B cell (primary cell): ENCODE measurements around the gene HDHD5. TPM values are rescaled to one million over a fixed set of nuclear protein-coding genes. Genes with fewer than 3 reads are reported as not detected.

Experiments
- ATAC-seq: fragments of 200-7000 bp; cut with Tn5 transposase; one replicate; pipeline ENCODE4 v1.10.0; 2021; ENCODE audit warnings: low read depth, mild to moderate bottlenecking, moderate number of reproducible peaks, moderate library complexity
- CTCF ChIA-PET: fragments of 350-600 bp; sonication (Branson Sonifier 250); formaldehyde crosslinking; loops from one replicate; lab custom pipeline; 2021; ENCODE audit warnings: antibody characterized with exemption, inconsistent platforms; lab: Charles Lee
- POLR2A ChIA-PET: fragments of 350-600 bp; sonication (Branson Sonifier 250); formaldehyde crosslinking; loops from one replicate; lab custom pipeline; 2021; ENCODE audit warnings: antibody characterized with exemption; lab: Charles Lee
- DNase-seq: peaks from one replicate; pipeline ENCODE4 v3.0.0; 2013
- H2AFZ ChIP-seq: 2 replicates; pipeline ENCODE4 v1.6.1; 2012; ENCODE audit warnings: mild to moderate bottlenecking, low read depth, low read length; ENCODE audit not compliant: insufficient read depth, poor library complexity, severe bottlenecking
- H3K27ac ChIP-seq, 2 donors: 1 replicate in 1 of 2; 2 replicates in 1 of 2; pipeline ENCODE4 v1.5.1; 2012 to 2013; ENCODE audit warnings: low read length in 2 of 2, mild to moderate bottlenecking in 2 of 2, moderate library complexity in 1 of 2
- H3K27me3 ChIP-seq, 4 experiments: fragments of 200-600 bp in 1 of 4; sonication (generic) in 1 of 4; replicated peaks in 1 of 4; 1 replicate in 2 of 4; 2 replicates in 2 of 4; pipeline versions ENCODE4 v1.6.1 to v1.7.0; 2013 to 2016; ENCODE audit warnings: low read length in 3 of 4, mild to moderate bottlenecking in 2 of 4, mixed read lengths in 1 of 4, moderate library complexity in 1 of 4; ENCODE audit not compliant: insufficient read depth in 4 of 4, control insufficient read depth in 3 of 4; ENCODE audit errors: control extremely low read depth in 1 of 4
- H3K36me3 ChIP-seq, 2 experiments: replicated peaks in 1 of 2; 1 replicate in 1 of 2; 2 replicates in 1 of 2; pipeline versions ENCODE4 v1.6.1 to v1.7.1; 2013; ENCODE audit warnings: low read length in 1 of 2; ENCODE audit not compliant: insufficient read depth in 2 of 2, control insufficient read depth in 1 of 2; ENCODE audit errors: control extremely low read depth in 1 of 2, extremely low read depth in 1 of 2
- H3K4me1 ChIP-seq, 2 donors: fragments of 200-600 bp in 1 of 2; sonication (generic) in 1 of 2; 1 replicate in 1 of 2; 2 replicates in 1 of 2; pipeline versions ENCODE4 v1.5.1 to v1.6.1; 2013 to 2017; ENCODE audit warnings: low read length in 2 of 2; ENCODE audit not compliant: control insufficient read depth in 2 of 2, insufficient read depth in 2 of 2
- H3K4me2 ChIP-seq: replicated peaks from 2 replicates; pipeline ENCODE3; 2012; ENCODE audit warnings: mild to moderate bottlenecking, low read depth, low read length; ENCODE audit not compliant: poor library complexity, severe bottlenecking
- H3K4me3 ChIP-seq, 5 experiments: fragments of 200-600 bp in 1 of 5; sonication (generic) in 1 of 5; 1 replicate in 3 of 5; 2 replicates in 2 of 5; pipeline versions ENCODE4 v1.5.1 to v1.7.0; 2011 to 2016; ENCODE audit warnings: low read length in 4 of 5, mild to moderate bottlenecking in 4 of 5, low read depth in 2 of 5, control low read depth in 1 of 5, moderate library complexity in 1 of 5; ENCODE audit not compliant: insufficient read depth in 1 of 5; ENCODE audit errors: control extremely low read depth in 1 of 5, extremely low read depth in 1 of 5
- H3K79me2 ChIP-seq: fragments of 200-600 bp; sonication (generic); one replicate; pipeline ENCODE4 v1.6.0; 2016; ENCODE audit warnings: low read length; ENCODE audit not compliant: control insufficient read depth, insufficient read depth
- H3K9ac ChIP-seq: fragments of 200-600 bp; sonication (generic); 2 replicates; pipeline ENCODE4 v1.6.1; 2017; ENCODE audit warnings: mild to moderate bottlenecking, low read length, moderate library complexity
- H3K9me3 ChIP-seq, 3 donors: one replicate each; pipeline versions ENCODE4 v1.6.1 to v1.7.1; 2013; ENCODE audit warnings: low read length in 2 of 3; ENCODE audit not compliant: control insufficient read depth in 2 of 3, insufficient read depth in 1 of 3; ENCODE audit errors: control extremely low read depth in 1 of 3
- H4K20me1 ChIP-seq: 2 replicates; pipeline ENCODE4 v1.6.0; 2012; ENCODE audit warnings: mild to moderate bottlenecking, low read length; ENCODE audit not compliant: insufficient read depth, control insufficient read depth, poor library complexity, severe bottlenecking
- H3K27ac Mint-ChIP-seq: one replicate; pipeline ENCODE4 v1.8.0; 2021; ENCODE audit warnings: mixed read lengths
- H3K27me3 Mint-ChIP-seq: one replicate; pipeline ENCODE4 v1.8.0; 2021; ENCODE audit warnings: mixed read lengths
- H3K4me1 Mint-ChIP-seq: one replicate; pipeline ENCODE4 v1.8.0; 2021; ENCODE audit warnings: mixed read lengths
- H3K4me3 Mint-ChIP-seq: one replicate; pipeline ENCODE4 v1.8.0; 2021; ENCODE audit warnings: mixed read lengths
- H3K9me3 Mint-ChIP-seq: one replicate; pipeline ENCODE4 v1.8.0; 2022; ENCODE audit warnings: mixed read lengths; ENCODE audit not compliant: insufficient read depth
- EZH2 ChIP-seq: IDR thresholded peaks from 2 replicates; pipeline ENCODE4 v1.6.1; 2012; ENCODE audit warnings: borderline replicate concordance, low read depth, mild to moderate bottlenecking, moderate library complexity, low read length; ENCODE audit not compliant: insufficient read depth, poor library complexity, severe bottlenecking
- WGBS: methylation state at CpG from one replicate; pipeline ENCODE4 v1.1.5; 2013; ENCODE audit warnings: missing lambda C conversion rate; ENCODE audit not compliant: insufficient coverage; 5-methylcytosine and 5-hydroxymethylcytosine counted together
- intact Hi-C: fragments of 100-400 bp; cut with micrococcal nuclease; formaldehyde crosslinking; loops from one replicate; pipeline ENCODE4 v1.10.0; 2022
- polyA plus RNA-seq: library from polyadenylated mRNA; depleted of rRNA; stranded (reverse); fragments of >200 nt; gene quantifications from 2 replicates; pipeline ENCODE4 v1.2.3, GENCODE V29; 2012
- total RNA-seq, 2 donors: library from RNA; stranded (reverse); fragments of 120-200 nt in 1 of 2; gene quantifications; 1 replicate in 1 of 2; 2 replicates in 1 of 2; pipeline versions ENCODE4 v1.2.3 to v1.2.4, GENCODE V29; 2013 to 2022
- TF ChIP-seq, protein P1 (sequence below): fragments of 200-600 bp; IDR thresholded peaks from one replicate; pipeline ENCODE4 v1.8.0; 2022; ENCODE audit warnings: antibody characterized with exemption, mild to moderate bottlenecking

The HDHD5 gene
- total and polyA plus RNA-seq, 2 donors (not counting 1 experiment from before 2014, with no cell fraction given), result 17.7 to 37.7 TPM

DNA sequence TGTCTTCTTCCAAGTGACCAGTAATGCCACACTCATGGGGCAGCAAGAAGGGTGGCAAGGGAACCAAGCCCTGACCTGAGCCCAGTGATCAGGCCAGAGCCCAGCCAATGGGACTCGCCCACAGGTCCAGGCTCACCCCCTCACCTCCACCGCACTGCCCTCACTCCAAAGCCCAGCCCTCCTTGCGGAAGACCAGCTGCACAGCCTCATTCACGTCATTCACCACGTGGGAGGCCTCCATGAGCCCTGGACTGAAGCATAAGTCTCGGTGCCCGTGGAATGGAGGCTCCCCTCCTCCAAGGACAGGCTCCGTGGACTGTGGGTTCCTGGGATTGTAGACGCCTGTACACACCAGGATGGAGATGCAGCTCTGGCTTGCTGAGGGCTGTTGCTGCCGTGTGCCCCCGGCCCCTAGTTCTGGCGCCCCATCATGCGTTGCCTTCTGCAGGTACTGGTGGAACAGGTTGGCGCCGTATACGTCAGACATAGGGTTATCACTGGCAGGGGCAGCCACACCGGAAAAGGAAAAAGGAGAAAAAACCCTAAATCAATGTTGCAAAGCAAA is 21.1 kb downstream of the HDHD5 start:
- TF ChIP-seq, protein P1, sequence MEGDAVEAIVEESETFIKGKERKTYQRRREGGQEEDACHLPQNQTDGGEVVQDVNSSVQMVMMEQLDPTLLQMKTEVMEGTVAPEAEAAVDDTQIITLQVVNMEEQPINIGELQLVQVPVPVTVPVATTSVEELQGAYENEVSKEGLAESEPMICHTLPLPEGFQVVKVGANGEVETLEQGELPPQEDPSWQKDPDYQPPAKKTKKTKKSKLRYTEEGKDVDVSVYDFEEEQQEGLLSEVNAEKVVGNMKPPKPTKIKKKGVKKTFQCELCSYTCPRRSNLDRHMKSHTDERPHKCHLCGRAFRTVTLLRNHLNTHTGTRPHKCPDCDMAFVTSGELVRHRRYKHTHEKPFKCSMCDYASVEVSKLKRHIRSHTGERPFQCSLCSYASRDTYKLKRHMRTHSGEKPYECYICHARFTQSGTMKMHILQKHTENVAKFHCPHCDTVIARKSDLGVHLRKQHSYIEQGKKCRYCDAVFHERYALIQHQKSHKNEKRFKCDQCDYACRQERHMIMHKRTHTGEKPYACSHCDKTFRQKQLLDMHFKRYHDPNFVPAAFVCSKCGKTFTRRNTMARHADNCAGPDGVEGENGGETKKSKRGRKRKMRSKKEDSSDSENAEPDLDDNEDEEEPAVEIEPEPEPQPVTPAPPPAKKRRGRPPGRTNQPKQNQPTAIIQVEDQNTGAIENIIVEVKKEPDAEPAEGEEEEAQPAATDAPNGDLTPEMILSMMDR, result no peak
- no peak for TF ChIP-seq EZH2
- H3K27ac Mint-ChIP-seq, result no peak overlapping the region
- Histone ChIP-seq H3K9ac (no peak overlapping the region), H3K27me3 (no peaks in the 10 kb centered on the region), H3K9me3 (no peaks in the 10 kb centered on the region), H3K4me2 (no peak overlapping the region), H3K79me2 (no peaks in the 10 kb centered on the region), H4K20me1 (no peaks in the 10 kb centered on the region), H3K4me1 (no peaks in the 10 kb centered on the region), H3K4me3 (no peak overlapping the region), H2AFZ (no peak overlapping the region), H3K36me3 (peaks cover 0 to 35% of the 10 kb centered on the region in 2 experiments), H3K27ac (no peak overlapping the region)
- H3K27me3 Mint-ChIP-seq, result no peaks in the 10 kb centered on the region
- H3K4me3 Mint-ChIP-seq, result no peak overlapping the region
- 97% methylated on average over 13 of the region's 17 CpGs for whole genome bisulfite sequencing
- POLR2A ChIA-PET, result no interaction called here
- CTCF ChIA-PET, result no interaction called here
- no peak for ATAC-seq
- intact Hi-C loops, result no loop called here
- no peaks in the 10 kb centered on the region for H3K9me3 Mint-ChIP-seq
- H3K4me1 Mint-ChIP-seq, result no peaks in the 10 kb centered on the region
- no peak for DNase-seq

DNA sequence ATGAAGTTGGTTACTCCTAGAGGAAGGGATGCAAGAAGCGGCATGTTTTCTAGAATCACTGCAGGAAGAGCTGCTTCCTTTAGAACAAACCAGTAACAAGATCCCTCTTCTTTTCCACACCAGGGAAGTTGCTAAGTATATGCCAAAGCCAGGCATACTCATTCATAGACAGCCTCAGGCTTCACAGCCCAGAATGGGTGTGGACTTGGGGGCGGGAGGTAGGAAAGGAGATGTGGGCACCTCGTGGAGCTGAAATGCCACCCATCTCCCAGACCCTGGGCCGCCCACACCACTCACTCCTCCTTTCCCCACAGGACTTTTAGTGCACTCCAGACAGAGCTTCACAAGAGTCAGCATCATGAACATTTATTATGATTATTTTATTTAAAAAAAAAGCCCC is 21.9 kb downstream of the HDHD5 start:
- Histone ChIP-seq H2AFZ (no peak overlapping the region), H4K20me1 (no peaks in the 10 kb centered on the region), H3K4me1 (peaks cover 0 to under 1% of the 10 kb centered on the region in 2 donors), H3K9me3 (no peaks in the 10 kb centered on the region), H3K79me2 (no peaks in the 10 kb centered on the region), H3K27ac (no peak overlapping the region), H3K4me2 (no peak overlapping the region), H3K9ac (no peak overlapping the region), H3K36me3 (peaks cover 0 to 28% of the 10 kb centered on the region in 2 experiments), H3K27me3 (no peaks in the 10 kb centered on the region), H3K4me3 (no peak overlapping the region)
- H3K4me3 Mint-ChIP-seq, result no peak overlapping the region
- ATAC-seq, result no peak
- intact Hi-C loops, result no loop called here
- POLR2A ChIA-PET, result no interaction called here
- DNase-seq, result no peak
- no CpG with 5 or more reads among the region's 4 CpGs for WGBS
- no peak overlapping the region for H3K27ac Mint-ChIP-seq
- peaks cover under 1% of the 10 kb centered on the region for H3K4me1 Mint-ChIP-seq
- TF ChIP-seq, protein P1, result no peak
- no peak for TF ChIP-seq EZH2
- CTCF ChIA-PET, result no interaction called here
- no peaks in the 10 kb centered on the region for H3K27me3 Mint-ChIP-seq
- no peaks in the 10 kb centered on the region for H3K9me3 Mint-ChIP-seq
